Measurements from ENCODE around the gene BRICD5. TPM values are rescaled to one million over a fixed set of nuclear protein-coding genes. Genes with fewer than 3 reads are reported as not detected.

Gene BRICD5
- total and polyA plus RNA-seq, 2 of the 4 experiments (the other 2 are of a cell fraction), result 0.18 to 0.94 TPM

- H3K18ac ChIP-seq (ENCODE audit: low read depth, low read length), result no peak overlapping the region
- peaks cover 53% of the 10 kb centered on the region for H3K27me3 ChIP-seq (ENCODE audit: control insufficient read depth, insufficient read depth, low read length)
- no peak overlapping the region for H2BK20ac ChIP-seq (ENCODE audit: low read depth, low read length)
- H3K4me2 ChIP-seq (ENCODE audit: low read depth, low read length), result no peak overlapping the region
- H4K8ac ChIP-seq (ENCODE audit: low read depth in 2 of 2, low read length in 2 of 2), result no peak overlapping the region
- H2AK9ac ChIP-seq (replicated peaks; ENCODE audit: low read depth, low read length, poor library complexity), result no peak overlapping the region
- dilution Hi-C loops (cut with HindIII; ENCODE audit: low sequenced_read_pairs, unreplicated experiment), result no loop called here
- TF ChIP-seq MAZ (IDR thresholded peaks at IDR 0.05; ENCODE audit: borderline replicate concordance, low read depth, low read length) (no peak), RAD21 (IDR thresholded peaks at IDR 0.05; ENCODE audit: low read length) (no peak), RCOR1 (IDR thresholded peaks at IDR 0.05; ENCODE audit: insufficient replicate concordance, low read length) (no peak), CTCF (conservative IDR thresholded peaks at IDR 0.05; ENCODE audit: low read depth, low read length) (no peak), CHD1 (IDR thresholded peaks at IDR 0.05; ENCODE audit: low read depth, low read length) (no peak), POLR2A (IDR thresholded peaks at IDR 0.05; ENCODE audit: low read depth, low read length) (no peak), MXI1 (IDR thresholded peaks at IDR 0.05; ENCODE audit: borderline replicate concordance, low read depth, low read length) (no peak), ELK1 (IDR thresholded peaks at IDR 0.05; ENCODE audit: borderline replicate concordance, low read depth, low read length) (no peak), USF2 (IDR thresholded peaks at IDR 0.05; ENCODE audit: low read depth, low read length) (no peak), CEBPB (IDR thresholded peaks at IDR 0.05; ENCODE audit: low read depth, low read length) (no peak), NFE2L2 (IDR thresholded peaks at IDR 0.05; ENCODE audit: low read depth, low read length) (no peak), RFX5 (IDR thresholded peaks at IDR 0.05; ENCODE audit: low read depth, low read length) (no peak), BHLHE40 (IDR thresholded peaks at IDR 0.05; ENCODE audit: low read depth, low read length) (no peak), MAFK (IDR thresholded peaks at IDR 0.05; ENCODE audit: low read depth, low read length) (no peak), FOS (IDR thresholded peaks at IDR 0.05; ENCODE audit: low read depth, low read length) (no peak)
- H3K4ac ChIP-seq (ENCODE audit: low read depth, low read length), result no peak overlapping the region
- no peak overlapping the region for H2BK5ac ChIP-seq (ENCODE audit: low read depth, low read length, poor library complexity, severe bottlenecking)
- no peak overlapping the region for H3K4me3 ChIP-seq (ENCODE audit: insufficient read depth, low read depth, low read length)
- WGBS, 2 experiments (ENCODE audit: extremely low coverage in 2 of 2, insufficient read length in 1 of 2), result 50% methylated on average over 2 of the region's 16 CpGs; no CpG with 5 or more reads in 1 of the 2 experiments
- H4K91ac ChIP-seq (ENCODE audit: insufficient read depth, low read depth, low read length), result no peak overlapping the region
- intact Hi-C loops (cut with micrococcal nuclease), result no loop called here
- CTCF ChIA-PET, result interaction anchor here (0.6 kb wide), 1 partner anchor 238 kb away, joined by 3 read pairs; no protein-coding TSS in a partner anchor
- no peak overlapping the region for H3K27ac ChIP-seq (ENCODE audit: insufficient read depth, low read length)
- POLR2A ChIA-PET (ENCODE audit: unreplicated experiment), result no interaction called here
- H3K79me1 ChIP-seq (ENCODE audit: low read depth in 1 of 2, low read length in 2 of 2), result no peaks in the 10 kb centered on the region
- H3K56ac ChIP-seq (ENCODE audit: extremely low read depth, insufficient read depth, low read length), result no peak overlapping the region
- H4K20me1 ChIP-seq (ENCODE audit: insufficient read depth, low read length), result no peaks in the 10 kb centered on the region; the same call in 1 of the 2 replicates
- H3K14ac ChIP-seq (replicated peaks; ENCODE audit: low read depth, low read length), result no peak overlapping the region
- H2AK5ac ChIP-seq (ENCODE audit: low read depth, low read length), result no peak overlapping the region
- H3K9ac ChIP-seq (ENCODE audit: low read depth, low read length), result no peak overlapping the region
- no peaks in the 10 kb centered on the region for H3K9me3 ChIP-seq (ENCODE audit: control insufficient read depth, insufficient read depth, low read length)
- H3K36me3 ChIP-seq (ENCODE audit: control insufficient read depth, insufficient read depth, low read length), result no peaks in the 10 kb centered on the region
- BruUV-seq (replicated peaks), result no TSS peak
- peak overlapping the region; percentile 56 for H2AFZ ChIP-seq (replicated peaks; ENCODE audit: low read length, poor library complexity)
- H3K9me1 ChIP-seq (ENCODE audit: insufficient read depth, low read length), result no peaks in the 10 kb centered on the region
- no peak overlapping the region for H2BK120ac ChIP-seq (ENCODE audit: low read depth, low read length)
- DNase-seq, result peak; percentile 27
- no peak overlapping the region for H4K5ac ChIP-seq (ENCODE audit: low read depth, low read length)
- ATAC-seq (ENCODE audit: low read depth), result no peak
- H3K4me1 ChIP-seq (ENCODE audit: control insufficient read depth, insufficient read depth, low read length), result no peaks in the 10 kb centered on the region
- H3K23ac ChIP-seq (ENCODE audit: low read depth, low read length), result no peak overlapping the region
- in situ Hi-C loops (cut with MboI; ENCODE audit: low sequenced_read_pairs), result no loop called here
- no peak overlapping the region for H2BK15ac ChIP-seq (ENCODE audit: low read depth, low read length)
Measured at GRCh38 chr16:2194166-2194834, 16.4 kb downstream of the BRICD5 start.

All from IMR-90 (cell line).